Left ventricle myocardium inferior (tissue), 1 donor: ENCODE data around the gene GCLC. TPM values are rescaled to one million over a fixed set of nuclear protein-coding genes. Genes with fewer than 3 reads are reported as not detected.
"Not testable (repeated sequence)": the region's sequence is repeated elsewhere in the genome, so short reads cannot be mapped to it uniquely, and the experiment has no call there.

ENCODE experiments used
- DNase-seq: peaks from one replicate; pipeline ENCODE4 v3.0.0-alpha.2; 2020
- H3K27ac ChIP-seq: fragments of 200-600 bp; replicated peaks from 2 replicates; pipeline ENCODE4 v1.8.0; 2021
- H3K27me3 ChIP-seq: fragments of 200-600 bp; 2 replicates; pipeline ENCODE4 v1.8.0; 2021; ENCODE audit warnings: low read depth
- H3K36me3 ChIP-seq: fragments of 200-600 bp; 2 replicates; pipeline ENCODE4 v1.8.0; 2021
- H3K4me1 ChIP-seq: fragments of 200-600 bp; 2 replicates; pipeline ENCODE4 v1.8.0; 2021
- H3K4me3 ChIP-seq: fragments of 200-600 bp; 2 replicates; pipeline ENCODE4 v1.8.0; 2021; ENCODE audit warnings: mild to moderate bottlenecking, moderate library complexity
- H3K9me3 ChIP-seq: fragments of 200-600 bp; replicated peaks from 2 replicates; pipeline ENCODE4 v1.8.0; 2021
- CTCF ChIP-seq: fragments of 200-600 bp; IDR thresholded peaks from 2 replicates; pipeline ENCODE4 v1.8.0; 2021; ENCODE audit warnings: antibody characterized with exemption, mild to moderate bottlenecking, borderline replicate concordance
- intact Hi-C: fragments of 100-400 bp; cut with micrococcal nuclease; formaldehyde crosslinking; loops from one replicate; pipeline ENCODE4 v1.11.0; 2022
- total RNA-seq: library from RNA; stranded (reverse); fragmentation: NEBNext Ultra II Directional; extraction: Animal tissue kit (Norgen Biotek cat#: 25700); gene quantifications from one replicate; pipeline ENCODE4 v1.2.1, GENCODE V29; 2021
- donor health status: DM: no; HTN: yes; CAD: no; lungs with severe emphysema.

GCLC gene
- total RNA-seq, 1 donor from 2014 or later, result 30.3 TPM

GRCh38 chr6:53487080-53487479 lies 57.8 kb downstream of the GCLC start:
- DNase-seq, result no peak
- peaks cover 30% of the 10 kb centered on the region for H3K4me1 ChIP-seq
- H3K9me3 ChIP-seq, result no peaks in the 10 kb centered on the region
- H3K27ac ChIP-seq, result no peak overlapping the region
- no peak overlapping the region for H3K4me3 ChIP-seq
- no peak for TF ChIP-seq CTCF
- H3K27me3 ChIP-seq, result no peaks in the 10 kb centered on the region
- no peaks in the 10 kb centered on the region for H3K36me3 ChIP-seq
- intact Hi-C loops, result loop anchor here (10.0 kb wide), 1 partner anchor 142 kb away; the partner anchor contains the start of gene ELOVL5

GRCh38 chr6:53486679-53487078 lies 58.2 kb downstream of the GCLC start:
- Histone ChIP-seq H3K27me3 (no peaks in the 10 kb centered on the region), H3K36me3 (no peaks in the 10 kb centered on the region), H3K27ac (no peak overlapping the region), H3K4me3 (no peak overlapping the region), H3K9me3 (no peaks in the 10 kb centered on the region), H3K4me1 (peaks cover 34% of the 10 kb centered on the region)
- no peak for DNase-seq
- intact Hi-C loops, result loop anchor here (10.0 kb wide), 1 partner anchor 142 kb away; the partner anchor contains the start of gene ELOVL5
- no peak for TF ChIP-seq CTCF

- Histone ChIP-seq H3K4me3 (peak overlapping the region; percentile 29), H3K27me3 (no peaks in the 10 kb centered on the region), H3K9me3 (no peaks in the 10 kb centered on the region), H3K27ac (peak overlapping the region; percentile 86), H3K4me1 (peaks cover 34% of the 10 kb centered on the region), H3K36me3 (no peaks in the 10 kb centered on the region)
- peak; percentile 99 for TF ChIP-seq CTCF
- intact Hi-C loops, result loop anchor here (2.0 to 10.0 kb wide), 2 partner anchors 140 to 312 kb away; partner anchors contain the start of gene ELOVL5
- DNase-seq, result no peak
These were observed 60.2 kb downstream of the GCLC start for GRCh38 chr6:53484476-53485280.

- H3K9me3 ChIP-seq, result no peaks in the 10 kb centered on the region
- intact Hi-C loops, result loop anchor here (2.0 to 10.0 kb wide), 2 partner anchors 139 to 311 kb away; partner anchors contain the start of gene ELOVL5
- H3K4me3 ChIP-seq, result peak overlapping the region; percentile 29
- peak overlapping the region; percentile 86 for H3K27ac ChIP-seq
- no peaks in the 10 kb centered on the region for H3K27me3 ChIP-seq
- no peak for TF ChIP-seq CTCF
- peaks cover 34% of the 10 kb centered on the region for H3K4me1 ChIP-seq
- DNase-seq, result peak; percentile 70
- no peaks in the 10 kb centered on the region for H3K36me3 ChIP-seq
These were observed 61.2 kb downstream of the GCLC start for GRCh38 chr6:53483423-53484353.

GRCh38 chr6:53481323-53481722 lies 63.6 kb downstream of the GCLC start:
- Histone ChIP-seq H3K36me3 (no peaks in the 10 kb centered on the region), H3K27me3 (no peaks in the 10 kb centered on the region), H3K4me1 (peaks cover 34% of the 10 kb centered on the region), H3K4me3 (no peak overlapping the region), H3K27ac (no peak overlapping the region), H3K9me3 (no peaks in the 10 kb centered on the region)
- no peak for TF ChIP-seq CTCF
- intact Hi-C loops, result loop anchor here (10.0 kb wide), 1 partner anchor 137 kb away; the partner anchor contains the start of gene ELOVL5
- no peak for DNase-seq

- H3K27ac ChIP-seq, result not testable (repeated sequence)
These were observed 64.1 kb downstream of the GCLC start for GRCh38 chr6:53480774-53481173.

More at GRCh38 chr6:53480774-53481173, 64.1 kb downstream of the GCLC start:
- not testable (repeated sequence) for H3K36me3 ChIP-seq, H3K9me3 ChIP-seq, H3K4me3 ChIP-seq, H3K27me3 ChIP-seq, DNase-seq
- intact Hi-C loops, result loop anchor here (10.0 kb wide), 1 partner anchor 136 kb away; the partner anchor contains the start of gene ELOVL5
- H3K4me1 ChIP-seq, result peaks cover 34% of the 10 kb centered on the region
